Head of caudate nucleus (tissue), 42 donors: Measurements from ENCODE around the gene FBXO44.

Source experiments
- DNase-seq, 42 donors: peaks; one replicate each; pipeline versions ENCODE4 v3.0.0 to v3.0.0-alpha.2; 2020 to 2021; ENCODE audit warnings: mixed read lengths in 7 of 42
- intact Hi-C: fragments of 100-400 bp; cut with DNase I; formaldehyde crosslinking; loops from one replicate; pipeline ENCODE4 v1.15.0; 2022

FBXO44 gene

DNA sequence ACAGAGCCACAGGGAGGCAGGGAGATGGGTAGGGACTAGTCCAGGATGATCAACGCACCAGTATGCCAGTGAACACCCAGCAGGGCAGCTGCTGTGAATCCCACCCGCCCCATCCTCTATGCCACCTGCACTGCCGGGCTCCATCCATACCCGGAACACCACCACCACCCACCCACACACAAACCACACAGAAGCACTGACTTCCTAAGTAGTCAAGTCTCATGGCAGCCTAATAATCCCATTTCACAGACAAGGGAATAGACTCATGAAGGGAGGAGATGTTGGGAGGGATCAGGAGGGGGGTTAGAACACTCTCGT lies 43.2 kb downstream of the FBXO44 start:
- no peak for DNase-seq
- intact Hi-C loops, result no loop called here

DNA sequence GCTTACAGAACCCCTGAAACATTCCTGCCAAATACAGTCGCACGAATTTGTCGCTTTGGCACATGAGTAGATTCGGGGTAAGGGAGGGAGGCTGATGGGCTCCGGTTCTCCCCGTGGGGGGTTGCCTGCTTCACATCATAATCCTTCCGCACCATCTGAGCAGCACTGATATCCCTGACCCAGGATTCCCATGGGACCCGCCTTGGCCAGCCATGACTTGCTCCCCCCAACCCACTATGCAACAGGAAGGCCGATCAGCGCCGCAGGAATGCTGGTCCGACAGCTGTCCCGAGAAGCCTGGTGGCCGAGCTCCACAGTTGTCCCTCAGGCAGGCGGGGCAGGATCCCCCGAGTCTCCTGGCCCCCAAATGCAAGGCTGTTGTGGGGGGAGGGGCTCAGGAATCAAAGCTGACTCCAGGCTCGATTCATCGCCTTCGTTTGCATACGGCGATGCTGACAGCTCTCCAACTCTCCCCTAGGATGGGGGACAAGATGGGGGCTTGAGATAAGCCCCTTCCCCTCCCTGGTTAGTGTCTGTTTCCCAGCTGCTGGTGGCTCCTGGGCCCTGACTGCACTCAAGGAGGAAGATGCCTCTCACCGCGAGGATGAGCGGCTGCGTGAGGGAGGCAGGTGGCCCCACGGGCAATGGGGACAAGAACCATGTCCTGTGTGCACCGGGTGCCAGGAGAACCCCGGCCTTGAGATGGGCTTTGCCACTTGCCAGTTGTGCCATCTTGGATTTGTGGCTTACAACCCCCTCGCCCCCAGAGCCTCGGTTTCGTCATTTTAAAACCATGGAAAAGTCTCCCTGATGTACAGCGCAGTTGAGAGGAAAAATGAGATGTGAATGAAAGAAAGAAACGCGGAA lies 46.2 kb downstream of the FBXO44 start:
- DNase-seq, result peak in 1 of 42 donors; percentile 11
- intact Hi-C loops, result no loop called here

DNA sequence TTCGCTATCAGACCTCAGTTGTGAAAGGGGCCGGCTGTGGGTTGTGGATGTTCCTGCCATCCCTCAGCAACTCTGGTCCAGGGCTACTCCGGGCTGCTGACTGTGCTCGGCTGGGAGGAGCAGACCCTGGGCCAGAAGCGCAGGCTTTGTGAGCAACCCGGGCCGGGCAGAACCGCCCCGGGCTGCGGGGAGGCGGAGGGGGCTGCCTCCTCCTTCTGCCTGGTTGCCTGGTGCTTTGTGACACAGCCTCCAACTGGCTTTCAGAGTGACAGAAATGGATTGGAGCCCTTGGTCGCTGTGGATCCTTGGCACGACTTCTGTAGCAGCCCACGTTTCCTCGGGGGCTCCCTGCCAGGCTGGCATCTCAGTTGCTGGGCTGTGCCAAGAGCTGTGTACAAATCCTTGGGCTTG lies 46.9 kb downstream of the FBXO44 start:
- peak; percentile 49 to 91 (median 76) for DNase-seq
- intact Hi-C loops, result no loop called here

DNA sequence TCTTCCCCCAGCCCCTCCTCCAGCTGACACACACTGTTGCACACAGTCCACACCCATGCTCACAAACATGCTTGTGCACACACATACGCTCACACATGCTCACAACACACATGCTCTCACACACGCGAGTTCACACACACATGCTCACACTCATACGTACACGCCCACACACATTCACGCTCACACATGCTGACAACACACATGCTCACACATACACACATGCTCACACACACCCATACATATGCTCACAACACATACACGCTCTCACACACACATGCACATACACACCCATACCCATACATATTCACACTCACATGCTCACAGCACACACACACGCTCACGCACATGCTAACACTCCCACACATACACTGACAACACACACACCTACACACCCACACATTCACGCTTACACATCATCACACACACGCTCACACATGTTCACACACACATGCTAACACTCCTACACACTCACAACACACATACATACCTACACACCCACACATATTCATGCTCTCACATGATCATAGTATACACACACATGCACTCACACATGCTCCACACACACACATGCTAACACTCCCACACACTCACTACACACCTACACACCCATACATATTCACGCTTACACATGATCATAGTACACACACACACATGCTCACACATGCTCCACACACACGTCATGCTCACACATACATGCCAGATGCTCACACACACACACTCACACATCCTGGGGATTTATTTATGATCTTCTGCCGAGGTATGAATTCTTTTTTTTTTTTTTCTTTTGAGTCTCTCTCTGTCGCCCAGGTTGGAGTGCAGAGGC lies 47.5 kb downstream of the FBXO44 start:
- DNase-seq, result no peak
- intact Hi-C loops, result no loop called here

DNA sequence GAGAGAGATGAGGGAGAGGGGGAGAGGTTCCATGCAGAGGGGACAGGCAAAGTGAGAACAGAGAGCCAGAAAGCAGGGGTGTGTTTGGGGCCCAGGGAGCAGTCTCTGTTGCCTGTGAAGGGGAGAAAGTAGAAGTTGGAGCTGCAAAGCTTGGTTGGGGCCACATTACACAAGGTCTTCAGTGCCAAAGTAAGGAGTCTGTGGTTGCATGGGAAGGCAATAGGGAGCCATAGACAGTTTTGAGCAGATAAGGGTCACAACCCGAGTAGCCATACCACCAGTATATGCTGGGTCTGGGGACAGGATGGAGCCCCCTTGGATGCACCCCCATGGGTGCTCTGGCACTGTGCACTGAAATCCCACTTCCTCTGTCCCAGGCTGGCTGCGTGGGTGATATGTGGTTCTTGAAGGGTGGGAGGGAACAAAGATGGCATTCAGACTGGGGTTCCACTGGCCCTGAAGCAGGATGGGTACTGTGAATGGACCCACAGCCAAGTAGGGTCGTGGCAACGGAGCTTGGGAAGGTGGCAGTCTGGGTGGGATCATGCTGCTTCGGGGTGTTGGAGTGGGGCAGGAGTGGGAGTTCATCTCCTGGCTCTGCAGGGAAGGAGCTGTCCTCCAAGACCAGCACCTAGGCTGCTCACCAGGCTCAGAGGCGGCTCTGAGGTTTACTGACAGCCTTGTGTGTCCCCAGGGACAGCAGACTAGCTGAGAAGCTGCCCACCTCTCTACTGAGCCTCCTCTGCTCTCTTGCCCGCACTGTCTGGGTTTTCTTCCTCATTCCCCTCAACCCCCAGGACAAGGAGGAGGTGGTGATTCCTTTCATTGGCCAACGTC lies 48.9 kb downstream of the FBXO44 start:
- no peak for DNase-seq
- intact Hi-C loops, result no loop called here

DNA sequence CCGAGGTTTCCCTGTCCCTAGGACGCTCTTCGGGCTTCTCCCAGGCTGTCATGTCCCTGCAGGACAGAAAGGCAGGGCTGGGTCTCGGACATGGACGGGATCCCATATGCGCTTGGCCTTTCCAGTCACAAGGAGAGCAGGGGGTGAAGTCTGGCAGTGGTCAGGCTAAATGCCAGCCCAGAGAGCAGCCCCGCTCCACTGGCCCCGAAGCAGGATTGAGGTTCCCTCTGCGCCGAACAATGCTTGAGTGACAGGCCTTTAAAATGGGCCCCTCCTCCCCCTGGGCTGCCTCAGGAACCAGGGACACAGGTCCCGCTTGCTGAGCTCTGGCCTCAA lies 49.5 kb downstream of the FBXO44 start:
- DNase-seq, result peak in 1 of 42 donors; percentile 14
- intact Hi-C loops, result no loop called here

DNA sequence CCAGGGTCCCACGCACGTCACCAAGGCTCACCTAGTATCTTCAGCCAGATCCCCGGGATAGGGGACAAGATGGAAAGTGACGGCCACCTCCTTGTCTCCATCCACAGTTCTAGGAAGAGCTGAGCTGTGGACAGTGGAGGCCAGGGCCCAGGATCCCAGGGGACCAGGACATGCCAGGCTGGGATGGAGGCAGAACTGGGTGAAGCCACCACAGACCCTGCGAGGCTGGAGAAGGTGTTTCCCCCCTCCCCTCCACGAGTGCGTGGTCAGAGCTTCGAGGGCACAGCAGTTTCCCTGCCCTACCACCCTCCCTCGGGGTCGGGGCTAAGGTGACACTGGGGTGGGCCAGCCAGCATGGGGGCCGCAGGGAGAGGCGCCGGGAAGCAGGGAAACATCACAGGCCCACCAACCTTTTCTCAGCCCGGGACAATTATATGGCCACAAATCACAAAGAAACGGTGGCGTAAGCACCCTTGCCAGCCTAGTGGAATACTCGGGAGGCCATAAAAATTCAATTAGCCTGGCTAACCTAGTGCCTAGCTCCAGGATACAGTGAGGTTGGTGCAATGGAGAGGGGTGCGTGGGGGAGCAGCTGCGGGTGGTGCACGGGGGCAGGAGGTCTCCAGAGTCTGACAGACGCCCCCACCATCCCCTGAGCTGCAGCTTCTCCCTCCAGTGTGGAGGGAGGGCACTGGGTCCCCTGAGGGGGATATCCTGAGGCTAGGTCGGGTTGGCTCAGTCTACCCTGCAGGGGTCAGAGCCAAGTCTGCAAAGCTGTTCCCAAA lies 50.2 kb downstream of the FBXO44 start:
- intact Hi-C loops, result no loop called here
- no peak for DNase-seq

DNA sequence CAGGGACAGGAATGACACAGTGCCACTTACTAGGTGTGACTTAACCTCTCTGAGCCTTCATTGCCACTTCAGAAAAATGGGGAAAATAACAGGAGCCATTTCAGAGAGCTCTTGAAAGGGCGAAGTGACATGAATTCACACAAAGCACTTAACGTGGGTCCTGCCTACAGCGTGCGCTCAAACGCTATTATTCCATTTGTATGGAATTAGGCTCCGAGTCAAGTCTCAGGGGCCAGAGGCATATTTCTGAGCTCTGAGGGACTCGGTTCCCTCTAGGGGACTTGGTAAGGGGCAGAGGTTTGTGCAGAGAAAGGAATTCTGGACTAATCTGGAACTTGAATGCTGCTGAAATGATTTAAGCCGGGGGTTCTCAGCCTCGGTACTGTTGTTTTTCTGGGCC lies 50.9 kb downstream of the FBXO44 start:
- DNase-seq, result no peak
- intact Hi-C loops, result no loop called here

DNA sequence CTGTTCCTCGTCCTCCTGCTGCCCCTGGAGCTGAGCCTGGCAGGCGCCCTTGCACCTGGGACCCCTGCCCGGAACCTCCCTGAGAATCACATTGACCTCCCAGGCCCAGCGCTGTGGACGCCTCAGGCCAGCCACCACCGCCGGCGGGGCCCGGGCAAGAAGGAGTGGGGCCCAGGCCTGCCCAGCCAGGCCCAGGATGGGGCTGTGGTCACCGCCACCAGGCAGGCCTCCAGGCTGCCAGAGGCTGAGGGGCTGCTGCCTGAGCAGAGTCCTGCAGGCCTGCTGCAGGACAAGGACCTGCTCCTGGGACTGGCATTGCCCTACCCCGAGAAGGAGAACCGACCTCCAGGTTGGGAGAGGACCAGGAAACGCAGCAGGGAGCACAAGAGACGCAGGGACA lies 51.6 kb downstream of the FBXO44 start:
- no peak for DNase-seq

DNA sequence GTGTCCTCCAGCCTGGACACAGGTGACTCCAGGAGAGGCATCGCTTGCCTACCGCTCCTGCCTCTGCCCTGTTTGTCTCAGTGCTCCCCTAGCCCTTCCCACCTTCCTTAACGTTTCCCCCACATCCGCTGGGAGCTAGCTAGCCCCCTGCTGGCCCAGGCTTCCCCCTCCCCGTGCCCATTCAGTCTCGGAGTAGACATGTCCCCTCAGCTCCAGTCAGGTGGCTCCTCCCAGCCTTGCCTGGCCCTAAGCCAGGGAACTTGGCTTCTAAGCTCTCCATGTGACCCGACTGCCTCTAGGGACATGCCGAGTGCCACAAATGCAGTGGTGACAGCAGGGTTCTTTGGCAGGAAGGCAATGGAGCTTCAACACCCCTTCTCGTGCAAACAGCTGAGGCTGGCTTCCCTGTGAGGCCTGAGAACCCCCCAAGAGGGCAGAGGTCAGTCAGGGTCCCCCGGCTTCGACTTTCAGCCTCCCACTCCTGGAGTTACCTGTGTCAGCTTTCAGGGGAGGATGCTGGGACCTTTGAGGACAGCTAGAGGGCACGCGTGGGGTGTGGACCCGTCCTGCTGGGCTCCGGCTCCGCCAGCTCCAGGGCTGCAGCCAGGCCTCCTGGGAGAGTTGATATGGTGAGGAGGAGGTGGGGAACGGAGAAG lies 53.1 kb downstream of the FBXO44 start:
- intact Hi-C loops, result no loop called here

More for the DNA sequence above, 51.6 kb downstream of the FBXO44 start:
- intact Hi-C loops, result no loop called here

DNA sequence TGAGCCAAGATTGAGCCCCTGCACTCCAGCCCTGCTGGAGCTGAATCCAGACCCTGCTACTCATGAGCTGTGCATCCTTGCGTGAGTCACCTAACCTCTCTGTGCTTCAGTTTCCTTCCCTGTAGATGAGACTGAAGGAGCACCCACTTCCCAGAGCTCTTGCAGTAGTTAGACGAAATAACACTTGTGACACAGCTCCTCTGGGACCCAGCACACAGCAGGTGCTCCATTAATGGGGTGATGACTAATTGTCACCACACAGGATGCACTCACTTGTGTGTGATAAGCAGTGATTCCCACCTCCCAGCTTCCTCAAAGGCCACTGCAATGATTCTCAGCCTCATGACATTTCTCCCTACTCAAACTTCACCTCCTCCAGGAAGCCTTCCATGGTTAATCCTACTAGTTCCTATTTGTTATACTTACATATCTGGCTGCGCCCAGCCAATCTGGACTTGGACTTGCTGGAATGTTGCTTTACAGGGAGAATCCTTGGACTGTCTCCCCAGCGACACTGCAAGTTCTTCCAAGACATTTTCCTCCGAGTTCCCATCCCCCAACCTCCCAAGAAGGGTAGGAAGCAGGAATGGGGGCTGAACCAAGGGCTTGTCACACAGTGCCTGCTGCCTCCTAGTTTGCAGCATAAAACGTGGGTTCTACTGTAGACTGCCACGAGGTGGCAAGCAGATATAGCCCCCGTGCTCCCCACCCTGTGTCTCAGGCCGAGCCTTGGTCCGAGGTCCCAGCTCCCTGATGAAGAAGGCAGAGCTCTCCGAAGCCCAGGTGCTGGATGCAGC lies 54.1 kb downstream of the FBXO44 start:
- peak in 12 of 42 donors; percentile 20 to 68 (median 62) for DNase-seq
- intact Hi-C loops, result no loop called here

More for the DNA sequence above, 53.1 kb downstream of the FBXO44 start:
- DNase-seq, result peak in 4 of 42 donors; percentile 18 to 47 (median 45)

DNA sequence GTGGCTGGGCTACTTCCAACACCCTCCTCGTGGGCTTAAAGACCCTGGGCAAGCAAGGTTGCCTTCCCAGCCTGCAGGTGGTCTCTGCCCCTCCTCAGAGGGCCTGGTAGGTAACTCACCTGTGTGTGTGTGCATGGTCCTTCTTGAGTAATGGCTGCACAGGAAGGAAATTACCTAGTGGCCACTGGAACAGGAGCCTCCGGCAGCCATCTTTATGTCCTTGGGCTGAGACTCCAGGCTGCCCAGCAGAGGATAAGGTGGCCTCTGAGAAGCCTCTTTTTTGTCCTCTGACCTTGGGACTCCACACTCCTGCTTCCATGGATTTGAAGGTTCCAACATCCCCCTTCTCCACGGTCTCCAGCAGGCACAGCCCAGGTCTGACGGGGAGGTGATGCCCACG lies 56.8 kb downstream of the FBXO44 start:
- DNase-seq, result no peak
- intact Hi-C loops, result no loop called here

DNA sequence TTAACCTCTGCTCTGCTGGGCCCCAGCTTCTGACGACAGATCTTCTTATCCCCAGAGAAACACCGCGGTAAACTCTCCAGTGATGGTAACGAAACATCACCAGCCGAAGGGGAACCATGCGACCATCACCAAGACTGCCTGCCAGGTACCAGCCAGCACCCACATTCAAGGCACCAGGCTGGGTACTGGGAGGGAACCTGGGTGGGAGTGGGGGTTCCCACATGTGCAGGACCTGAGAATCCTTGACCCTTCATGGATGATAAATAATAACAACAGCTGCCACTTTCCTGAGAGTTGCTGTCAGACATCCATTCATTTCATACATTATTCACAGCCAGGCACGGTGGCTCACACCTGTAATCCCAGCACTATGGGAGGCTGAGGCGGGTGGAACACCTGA lies 57.6 kb downstream of the FBXO44 start:
- intact Hi-C loops, result no loop called here
- DNase-seq, result no peak
